Measurements from ENCODE around the gene SOX15.

- TF ChIP-seq CTCF (IDR thresholded peaks at IDR 0.05): no peak
- TF ChIP-seq POLR2A (IDR thresholded peaks at IDR 0.05): no peak
- TF ChIP-seq POLR2AphosphoS5 (IDR thresholded peaks at IDR 0.05): no peak
- TF ChIP-seq EP300 (IDR thresholded peaks at IDR 0.05; ENCODE audit: low read depth): no peak
Measured at GRCh38 chr17:7544911-7545310, 45.0 kb downstream of the SOX15 start.
